Keratinocyte (primary cell): ENCODE measurements around the gene C6orf52. TPM values are rescaled to one million over a fixed set of nuclear protein-coding genes. Genes with fewer than 3 reads are reported as not detected.

ENCODE experiments used
- DNase-seq: peaks from one replicate; pipeline ENCODE4 v3.0.0-alpha.2; 2011; ENCODE audit warnings: low read depth, missing footprints, low spot score
- FAIRE-seq: peaks from 2 replicates; lab custom pipeline; 2011; peaks lifted over from hg19 to GRCh38; lab: Jason Lieb, UNC
- H2AFZ ChIP-seq: 2 replicates; pipeline ENCODE4 v1.6.0; 2012; ENCODE audit warnings: low read length, control low read depth, inconsistent platforms; ENCODE audit not compliant: control insufficient read depth
- H3K27ac ChIP-seq: 2 replicates; pipeline ENCODE4 v1.5.1; 2011; ENCODE audit warnings: low read length; ENCODE audit not compliant: control insufficient read depth, insufficient read depth
- H3K27me3 ChIP-seq: 3 replicates; pipeline ENCODE4 v1.6.0; 2011; ENCODE audit warnings: low read length; ENCODE audit not compliant: control insufficient read depth, insufficient read depth; ENCODE audit errors: extremely low read depth
- H3K36me3 ChIP-seq, 2 experiments: 2 replicates in 1 of 2; 3 replicates in 1 of 2; pipeline ENCODE4 v1.5.1; 2011; ENCODE audit warnings: low read length in 2 of 2, mild to moderate bottlenecking in 1 of 2; ENCODE audit not compliant: control insufficient read depth in 2 of 2, insufficient read depth in 2 of 2; ENCODE audit errors: extremely low read depth in 1 of 2
- H3K4me1 ChIP-seq: 3 replicates; pipeline ENCODE4 v1.5.1; 2011; ENCODE audit warnings: low read length; ENCODE audit not compliant: control insufficient read depth, insufficient read depth; ENCODE audit errors: extremely low read depth
- H3K4me2 ChIP-seq: 3 replicates; pipeline ENCODE4 v1.6.0; 2011; ENCODE audit warnings: low read depth, low read length; ENCODE audit not compliant: control insufficient read depth, insufficient read depth; ENCODE audit errors: extremely low read depth
- H3K4me3 ChIP-seq, 3 experiments: fragments of 200-600 bp in 1 of 3; sonication (generic) in 1 of 3; 2 replicates in 2 of 3; 3 replicates in 1 of 3; pipeline ENCODE4 v1.5.1; 2011 to 2016; ENCODE audit warnings: low read length in 3 of 3, mild to moderate bottlenecking in 3 of 3, control low read depth in 2 of 3, inconsistent platforms in 1 of 3, low read depth in 1 of 3, mixed read lengths in 1 of 3, mixed run types in 1 of 3, moderate library complexity in 1 of 3; ENCODE audit not compliant: control insufficient read depth in 2 of 3, insufficient read depth in 2 of 3; ENCODE audit errors: extremely low read depth in 1 of 3
- H3K79me2 ChIP-seq: 2 replicates; pipeline ENCODE4 v1.6.0; 2012; ENCODE audit warnings: low read length; ENCODE audit not compliant: control insufficient read depth, insufficient read depth
- H3K9ac ChIP-seq: 3 replicates; pipeline ENCODE4 v1.6.0; 2011; ENCODE audit warnings: low read length; ENCODE audit not compliant: control insufficient read depth, insufficient read depth; ENCODE audit errors: extremely low read depth
- H3K9me1 ChIP-seq: 3 replicates; pipeline ENCODE4 v1.6.0; 2011; ENCODE audit warnings: low read length; ENCODE audit not compliant: control insufficient read depth, insufficient read depth; ENCODE audit errors: extremely low read depth
- H3K9me3 ChIP-seq: 2 replicates; pipeline ENCODE4 v1.5.1; 2012; ENCODE audit warnings: low read depth, low read length; ENCODE audit not compliant: control insufficient read depth
- H4K20me1 ChIP-seq: 3 replicates; pipeline ENCODE4 v1.6.0; 2011; ENCODE audit warnings: low read length; ENCODE audit not compliant: control insufficient read depth, insufficient read depth; ENCODE audit errors: extremely low read depth
- EZH2 ChIP-seq: IDR thresholded peaks from one replicate; pipeline ENCODE4 v1.6.1; 2012; ENCODE audit warnings: inconsistent platforms, mild to moderate bottlenecking, low read length, moderate library complexity
- dilution Hi-C: fragments of 300-500 bp; cut with MboI; formaldehyde crosslinking; loops from one replicate; pipeline ENCODE4 v1.7.0; 2020; ENCODE audit warnings: low sequenced_read_pairs; ENCODE audit not compliant: extremely low pct_ligation_motif_present
- polyA plus RNA-seq, 5 experiments: library from polyadenylated mRNA; depleted of rRNA in 3 of 5; stranded (reverse) in 3 of 5; stranded (forward) in 1 of 5; unstranded in 1 of 5; fragments of >200 nt; gene quantifications; 1 replicate in 1 of 5; 2 replicates in 3 of 5; 3 replicates in 1 of 5; pipeline versions ENCODE4 v1.2.1 to v1.2.3, GENCODE V29; 2011 to 2012; ENCODE audit warnings: missing spikeins in 2 of 5, low read depth in 1 of 5, low replicate concordance in 1 of 5
- TF ChIP-seq, protein P1 (sequence below), 3 experiments: IDR thresholded peaks in 1 of 3; conservative IDR thresholded peaks in 1 of 3; optimal IDR thresholded peaks in 1 of 3; 2 replicates in 2 of 3; 3 replicates in 1 of 3; pipeline versions ENCODE3 to v1.5.1; 2011; ENCODE audit warnings: low read length in 3 of 3, mild to moderate bottlenecking in 3 of 3, moderate library complexity in 2 of 3, control low read depth in 1 of 3, inconsistent platforms in 1 of 3; ENCODE audit not compliant: insufficient read depth in 2 of 3; ENCODE audit errors: extremely low read depth in 1 of 3

Gene C6orf52
- polyA plus RNA-seq, 1 donor (not counting 4 experiments of a cell fraction or from before 2014, with no cell fraction given), result not detected

DNA sequence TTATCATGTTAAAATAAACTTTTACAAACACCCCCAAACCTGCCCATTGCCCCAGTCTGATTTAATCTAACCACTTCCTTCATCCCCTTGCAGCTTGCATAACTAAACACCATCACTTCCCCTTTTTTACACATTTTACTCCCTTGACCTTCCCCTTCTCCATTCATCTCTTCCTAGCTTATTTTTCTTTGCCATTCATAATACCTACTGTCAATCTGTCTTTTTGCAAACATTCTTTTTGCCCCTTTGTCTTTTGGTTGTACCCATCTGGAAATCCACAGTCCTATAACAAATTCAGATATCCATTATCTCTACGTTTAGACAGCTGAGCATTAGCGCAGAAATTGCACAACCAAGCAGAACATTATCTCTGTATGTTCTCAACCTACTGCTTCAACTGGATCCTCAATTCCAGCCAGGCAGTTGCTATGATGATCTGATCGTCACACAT is 51.2 kb downstream of the C6orf52 start:
- H3K4me2 ChIP-seq, result no peak overlapping the region
- no peaks in the 10 kb centered on the region for H4K20me1 ChIP-seq
- FAIRE-seq, result no peak
- no peak for DNase-seq
- no peaks in the 10 kb centered on the region for H3K9me1 ChIP-seq
- no peaks in the 10 kb centered on the region for H3K4me1 ChIP-seq
- no peak overlapping the region for H3K27ac ChIP-seq
- TF ChIP-seq, protein P1, sequence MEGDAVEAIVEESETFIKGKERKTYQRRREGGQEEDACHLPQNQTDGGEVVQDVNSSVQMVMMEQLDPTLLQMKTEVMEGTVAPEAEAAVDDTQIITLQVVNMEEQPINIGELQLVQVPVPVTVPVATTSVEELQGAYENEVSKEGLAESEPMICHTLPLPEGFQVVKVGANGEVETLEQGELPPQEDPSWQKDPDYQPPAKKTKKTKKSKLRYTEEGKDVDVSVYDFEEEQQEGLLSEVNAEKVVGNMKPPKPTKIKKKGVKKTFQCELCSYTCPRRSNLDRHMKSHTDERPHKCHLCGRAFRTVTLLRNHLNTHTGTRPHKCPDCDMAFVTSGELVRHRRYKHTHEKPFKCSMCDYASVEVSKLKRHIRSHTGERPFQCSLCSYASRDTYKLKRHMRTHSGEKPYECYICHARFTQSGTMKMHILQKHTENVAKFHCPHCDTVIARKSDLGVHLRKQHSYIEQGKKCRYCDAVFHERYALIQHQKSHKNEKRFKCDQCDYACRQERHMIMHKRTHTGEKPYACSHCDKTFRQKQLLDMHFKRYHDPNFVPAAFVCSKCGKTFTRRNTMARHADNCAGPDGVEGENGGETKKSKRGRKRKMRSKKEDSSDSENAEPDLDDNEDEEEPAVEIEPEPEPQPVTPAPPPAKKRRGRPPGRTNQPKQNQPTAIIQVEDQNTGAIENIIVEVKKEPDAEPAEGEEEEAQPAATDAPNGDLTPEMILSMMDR (optimal IDR thresholded peaks at IDR 0.05 in 1 of 3, IDR thresholded peaks at IDR 0.05 in 1 of 3, conservative IDR thresholded peaks at IDR 0.05 in 1 of 3; ENCODE audit: extremely low read depth in 1 of 3, insufficient read depth in 2 of 3, low read length in 3 of 3), result no peak
- TF ChIP-seq EZH2, result no peak
- no peak overlapping the region for H3K4me3 ChIP-seq
- no peaks in the 10 kb centered on the region for H3K9me3 ChIP-seq
- dilution Hi-C loops, result no loop called here
- no peaks in the 10 kb centered on the region for H3K79me2 ChIP-seq
- H2AFZ ChIP-seq, result no peak overlapping the region
- H3K9ac ChIP-seq, result no peak overlapping the region
- no peaks in the 10 kb centered on the region for H3K27me3 ChIP-seq
- H3K36me3 ChIP-seq, result no peaks in the 10 kb centered on the region

DNA sequence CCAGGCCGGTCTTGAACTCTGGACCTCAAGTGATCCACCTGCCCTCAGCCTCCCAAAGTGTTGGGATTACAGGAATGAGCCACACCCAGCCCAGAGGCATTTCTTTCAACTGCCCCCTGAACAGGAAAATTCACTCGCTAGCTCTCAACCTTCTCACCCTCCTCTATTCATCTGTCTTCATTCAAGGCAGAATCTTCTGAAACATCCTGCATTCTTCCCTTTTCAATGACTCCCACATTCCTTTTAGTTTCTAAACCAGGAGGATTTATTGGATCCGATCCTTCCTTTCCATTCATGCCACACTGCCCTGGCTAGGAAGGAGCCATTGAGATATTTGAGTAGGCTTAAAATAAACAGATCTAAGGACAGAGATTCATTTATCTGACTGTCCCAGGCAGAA is 52.9 kb downstream of the C6orf52 start:
- Histone ChIP-seq H3K4me3 (no peak overlapping the region), H3K36me3 (no peaks in the 10 kb centered on the region), H4K20me1 (no peaks in the 10 kb centered on the region), H3K27ac (no peak overlapping the region), H3K4me1 (no peaks in the 10 kb centered on the region), H3K27me3 (no peaks in the 10 kb centered on the region), H3K9ac (no peak overlapping the region), H3K79me2 (no peaks in the 10 kb centered on the region), H2AFZ (no peak overlapping the region), H3K9me3 (no peaks in the 10 kb centered on the region), H3K9me1 (no peaks in the 10 kb centered on the region), H3K4me2 (no peak overlapping the region)
- no peak for FAIRE-seq
- dilution Hi-C loops, result no loop called here
- TF ChIP-seq, protein P1 (optimal IDR thresholded peaks at IDR 0.05 in 1 of 3, IDR thresholded peaks at IDR 0.05 in 1 of 3, conservative IDR thresholded peaks at IDR 0.05 in 1 of 3; ENCODE audit: extremely low read depth in 1 of 3, insufficient read depth in 2 of 3, low read length in 3 of 3), result no peak
- TF ChIP-seq EZH2, result no peak
- DNase-seq, result no peak
